Measurements from ENCODE around the gene RBM38. TPM values are rescaled to one million over a fixed set of nuclear protein-coding genes. Genes with fewer than 3 reads are reported as not detected.

The RBM38 gene
- total RNA-seq, 6 experiments from 2014 or later = 3.7 to 5.7 (median 4.6) TPM

GRCh38 chr20:57444394-57445048, 53.3 kb downstream of the RBM38 start:
- TF ChIP-seq CTCF (IDR thresholded peaks at IDR 0.05) = no peak
- Mint-ChIP-seq H3K9me3 (peaks cover 4% of the 10 kb centered on the region), H3K4me1 (ENCODE audit: low read depth) (peaks cover 9% of the 10 kb centered on the region), H3K4me3 (no peak overlapping the region), H3K27ac (no peak overlapping the region), H3K36me3 (ENCODE audit: low read depth) (peaks cover 5% of the 10 kb centered on the region), H3K27me3 (ENCODE audit: insufficient read depth) (peaks cover 32% of the 10 kb centered on the region)
- no peak for DNase-seq

GRCh38 chr20:57445298-57445697, 54.1 kb downstream of the RBM38 start:
- H3K4me3 Mint-ChIP-seq = peak overlapping the region; percentile 15; the same call in 1 of the 2 replicates
- H3K36me3 Mint-ChIP-seq (ENCODE audit: low read depth) = peaks cover 5% of the 10 kb centered on the region
- peak overlapping the region; percentile 54 for H3K27ac Mint-ChIP-seq
- H3K4me1 Mint-ChIP-seq (ENCODE audit: low read depth) = peaks cover 9% of the 10 kb centered on the region
- H3K27me3 Mint-ChIP-seq (ENCODE audit: insufficient read depth) = peaks cover 39% of the 10 kb centered on the region
- peaks cover 4% of the 10 kb centered on the region for H3K9me3 Mint-ChIP-seq
- peak; percentile 64 for DNase-seq
- TF ChIP-seq CTCF (IDR thresholded peaks at IDR 0.05) = no peak

GRCh38 chr20:57445774-57446173, 54.6 kb downstream of the RBM38 start:
- TF ChIP-seq CTCF (IDR thresholded peaks at IDR 0.05) = no peak
- H3K27me3 Mint-ChIP-seq (ENCODE audit: insufficient read depth) = peaks cover 40% of the 10 kb centered on the region

GRCh38 chr20:57448764-57449354, 57.7 kb downstream of the RBM38 start:
- peaks cover 9% of the 10 kb centered on the region for H3K4me1 Mint-ChIP-seq (ENCODE audit: low read depth)
- no peak for DNase-seq
- H3K27ac Mint-ChIP-seq = no peak overlapping the region
- no peak for TF ChIP-seq CTCF (IDR thresholded peaks at IDR 0.05)
- no peak overlapping the region for H3K4me3 Mint-ChIP-seq
- peaks cover 60% of the 10 kb centered on the region for H3K27me3 Mint-ChIP-seq (ENCODE audit: insufficient read depth)
- H3K36me3 Mint-ChIP-seq (ENCODE audit: low read depth) = peaks cover 5% of the 10 kb centered on the region
- H3K9me3 Mint-ChIP-seq = peaks cover 4% of the 10 kb centered on the region

More at GRCh38 chr20:57445774-57446173, 54.6 kb downstream of the RBM38 start:
- peaks cover 4% of the 10 kb centered on the region for H3K9me3 Mint-ChIP-seq
- peaks cover 5% of the 10 kb centered on the region for H3K36me3 Mint-ChIP-seq (ENCODE audit: low read depth)
- peak overlapping the region; percentile 42; the same call in 1 of the 2 replicates for H3K27ac Mint-ChIP-seq
- H3K4me3 Mint-ChIP-seq = no peak overlapping the region
- peaks cover 9% of the 10 kb centered on the region for H3K4me1 Mint-ChIP-seq (ENCODE audit: low read depth)
- DNase-seq = no peak

- Mint-ChIP-seq H3K27me3 (ENCODE audit: insufficient read depth) (peaks cover 64% of the 10 kb centered on the region), H3K27ac (no peak overlapping the region), H3K9me3 (peaks cover 4% of the 10 kb centered on the region), H3K36me3 (ENCODE audit: low read depth) (peaks cover 5% of the 10 kb centered on the region), H3K4me1 (ENCODE audit: low read depth) (peaks cover 9% of the 10 kb centered on the region), H3K4me3 (no peak overlapping the region)
- TF ChIP-seq CTCF (IDR thresholded peaks at IDR 0.05) = no peak
- DNase-seq = no peak
Measured at GRCh38 chr20:57449398-57450354, 58.5 kb downstream of the RBM38 start.

Data from HFFc6 (cell line).